Activated CD4-positive, alpha-beta T cell treated with anti-CD3 and anti-CD28 coated beads for 36 hours (primary cell): ENCODE measurements around the gene TUSC2. TPM values are rescaled to one million over a fixed set of nuclear protein-coding genes. Genes with fewer than 3 reads are reported as not detected.
A peak's percentile ranks its signal among the peaks of the same experiment; 100 is the strongest.

Source experiments
- ATAC-seq: fragments of 200-7000 bp; cut with Tn5 transposase; one replicate; pipeline ENCODE4 v1.10.0; 2021; ENCODE audit warnings: mild to moderate bottlenecking, moderate library complexity
- CTCF ChIA-PET: fragments of 350-600 bp; sonication (Branson Sonifier 250); formaldehyde crosslinking; loops from one replicate; lab custom pipeline; 2021; ENCODE audit warnings: antibody characterized with exemption; lab: Charles Lee
- POLR2A ChIA-PET: fragments of 350-600 bp; sonication (Branson Sonifier 250); formaldehyde crosslinking; loops from one replicate; lab custom pipeline; 2021; ENCODE audit warnings: antibody characterized with exemption, inconsistent platforms; lab: Charles Lee
- DNase-seq: peaks from one replicate; pipeline ENCODE4 v3.0.0-alpha.2; 2020
- H3K27ac Mint-ChIP-seq: one replicate; pipeline ENCODE4 v1.8.0; 2021; ENCODE audit warnings: mixed read lengths
- H3K27me3 Mint-ChIP-seq: one replicate; pipeline ENCODE4 v1.8.0; 2021; ENCODE audit warnings: mixed read lengths
- H3K36me3 Mint-ChIP-seq: one replicate; pipeline ENCODE4 v1.8.0; 2021; ENCODE audit warnings: low read depth, mixed read lengths
- H3K4me1 Mint-ChIP-seq: one replicate; pipeline ENCODE4 v1.8.0; 2021; ENCODE audit warnings: mixed read lengths
- H3K4me3 Mint-ChIP-seq: one replicate; pipeline ENCODE4 v1.8.0; 2021; ENCODE audit warnings: mild to moderate bottlenecking, moderate library complexity, mixed read lengths
- H3K9me3 Mint-ChIP-seq: one replicate; pipeline ENCODE4 v1.8.0; 2021; ENCODE audit warnings: low read depth, mixed read lengths
- intact Hi-C, 2 experiments: fragments of 100-400 bp; cut with DNase I in 1 of 2; cut with micrococcal nuclease in 1 of 2; formaldehyde crosslinking; loops; one replicate each; pipeline versions ENCODE4 v1.14.2 to v1.15.1; 2022 to 2024; cut with DNase I, micrococcal nuclease
- total RNA-seq, 2 experiments: library from RNA; stranded (reverse); gene quantifications; one replicate each; pipeline ENCODE4 v1.2.3, GENCODE V29; 2021

The TUSC2 gene
- total RNA-seq, 2 experiments from 2014 or later: 15.0 to 17.1 TPM

GRCh38 chr3:50295553-50296431, 32.2 kb downstream of the TUSC2 start:
- POLR2A ChIA-PET: no interaction called here
- Mint-ChIP-seq H3K36me3 (peaks cover 8% of the 10 kb centered on the region), H3K27me3 (no peaks in the 10 kb centered on the region), H3K4me1 (peaks cover 24% of the 10 kb centered on the region), H3K4me3 (no peak overlapping the region), H3K9me3 (no peaks in the 10 kb centered on the region), H3K27ac (no peak overlapping the region)
- DNase-seq: no peak
- intact Hi-C loops: loop anchor here (5.0 to 10.0 kb wide), 2 partner anchors 571 to 1647 kb away; partner anchors contain the start of genes GMPPB (in 1 of the 2), PARP3 (in 1 of the 2) and RRP9 (in 1 of the 2)
- CTCF ChIA-PET: interaction anchor here (0.8 kb wide), 1 partner anchor 21 kb away, joined by 3 read pairs; no protein-coding TSS in a partner anchor
- ATAC-seq: no peak

GRCh38 chr3:50294492-50295403, 33.3 kb downstream of the TUSC2 start:
- DNase-seq: no peak
- CTCF ChIA-PET: interaction anchor here (1.0 to 1.4 kb wide), 2 partner anchors 29 to 59 kb away, joined by 3 read pairs; partner anchors contain the start of gene GNAI2
- Mint-ChIP-seq H3K36me3 (peaks cover 16% of the 10 kb centered on the region), H3K27me3 (no peaks in the 10 kb centered on the region), H3K27ac (no peak overlapping the region), H3K4me1 (peaks cover 22% of the 10 kb centered on the region), H3K9me3 (no peaks in the 10 kb centered on the region), H3K4me3 (no peak overlapping the region)
- ATAC-seq: no peak
- POLR2A ChIA-PET: no interaction called here
- intact Hi-C loops: loop anchor here (5.0 to 10.0 kb wide), 3 partner anchors 570 to 1648 kb away; partner anchors contain the start of genes GMPPB (in 1 of the 2), PARP3 (in 1 of the 2), RHOA (in 1 of the 2) and RRP9 (in 1 of the 2)

- CTCF ChIA-PET: interaction anchor here (0.5 to 1.4 kb wide), 3 partner anchors 30 to 1270 kb away, joined by 3 read pairs; partner anchors contain the start of gene GNAI2
- DNase-seq (no peak), ATAC-seq (no peak)
- POLR2A ChIA-PET: no interaction called here
- no peak overlapping the region for H3K4me3 Mint-ChIP-seq
- no peak overlapping the region for H3K27ac Mint-ChIP-seq
- H3K27me3 Mint-ChIP-seq: no peaks in the 10 kb centered on the region
- no peaks in the 10 kb centered on the region for H3K9me3 Mint-ChIP-seq
- intact Hi-C loops: loop anchor here (5.0 to 10.0 kb wide), 2 partner anchors 569 to 882 kb away; partner anchors contain the start of genes GMPPB (in 1 of the 2), RHOA (in 1 of the 2) and TCTA (in 1 of the 2)
- H3K36me3 Mint-ChIP-seq: peaks cover 23% of the 10 kb centered on the region
- peaks cover 21% of the 10 kb centered on the region for H3K4me1 Mint-ChIP-seq
These were observed 33.9 kb downstream of the TUSC2 start for GRCh38 chr3:50294089-50294488.

GRCh38 chr3:50293079-50293801, 34.8 kb downstream of the TUSC2 start:
- DNase-seq (no peak), ATAC-seq (no peak)
- intact Hi-C loops: loop anchor here (2.0 to 10.0 kb wide), 4 partner anchors 318 to 881 kb away; partner anchors contain the start of genes CISH (in 1 of the 2), GMPPB (in 1 of the 2), RHOA (in 1 of the 2) and TCTA (in 1 of the 2)
- peak overlapping the region; percentile 88 for H3K4me3 Mint-ChIP-seq
- peak overlapping the region; percentile 99 for H3K27ac Mint-ChIP-seq
- no peaks in the 10 kb centered on the region for H3K27me3 Mint-ChIP-seq
- ChIA-PET POLR2A (interaction anchor here (0.6 kb wide), 1 partner anchor 10 kb away, joined by 3 read pairs; no protein-coding TSS in a partner anchor), CTCF (interaction anchor here (0.5 to 1.8 kb wide), 7 partner anchors 31 to 1269 kb away, joined by 3 to 8 read pairs (median 3); partner anchors contain the start of gene GNAI2)
- peaks cover 31% of the 10 kb centered on the region for H3K36me3 Mint-ChIP-seq
- H3K4me1 Mint-ChIP-seq: peaks cover 20% of the 10 kb centered on the region
- no peaks in the 10 kb centered on the region for H3K9me3 Mint-ChIP-seq

- Mint-ChIP-seq H3K4me1 (peaks cover 16% of the 10 kb centered on the region), H3K9me3 (no peaks in the 10 kb centered on the region), H3K27ac (peak within 1 kb of the TSS; percentile 99), H3K4me3 (peak within 1 kb of the TSS; percentile 88), H3K27me3 (no peaks in the 10 kb centered on the region), H3K36me3 (peaks cover 35% of the 10 kb centered on the region)
- intact Hi-C loops: loop anchor here (1.0 to 10.0 kb wide), 19 partner anchors 18 to 1093 kb away; partner anchors contain the start of genes CYB561D2 (in 2 of the 2), NPRL2 (in 2 of the 2), TMEM115 (in 2 of the 2) and CISH (in 1 of the 2)
- DNase-seq (peak; percentile 98), ATAC-seq (peak; percentile 99)
- ChIA-PET CTCF (interaction anchor here (0.5 to 1.8 kb wide), 13 partner anchors 9 to 513 kb away, joined by 3 to 8 read pairs (median 4); partner anchors contain the start of genes GNAI2, HYAL2 and TUSC2), POLR2A (interaction anchor here (0.6 to 1.1 kb wide), 2 partner anchors 9 to 45 kb away, joined by 3 read pairs; no protein-coding TSS in a partner anchor)
These were observed 35.6 kb downstream of the TUSC2 start, which contains the start of gene IFRD2 for GRCh38 chr3:50292159-50293078. Gene IFRD2 (minus strand): TSS chr3:50292429. CDS start chr3:50292274, 155 bp downstream.

- Mint-ChIP-seq H3K4me3 (peak overlapping the region; percentile 88), H3K27me3 (no peaks in the 10 kb centered on the region), H3K4me1 (peaks cover 16% of the 10 kb centered on the region), H3K9me3 (no peaks in the 10 kb centered on the region), H3K27ac (no peak overlapping the region), H3K36me3 (peaks cover 41% of the 10 kb centered on the region)
- ChIA-PET CTCF (interaction anchor here (0.5 kb wide), 1 partner anchor 70 kb away, joined by 4 read pairs; no protein-coding TSS in a partner anchor), POLR2A (interaction anchor here (0.6 kb wide), 2 partner anchors 13 to 1202 kb away, joined by 7 read pairs; no protein-coding TSS in a partner anchor)
- DNase-seq: no peak
- ATAC-seq: no peak
- intact Hi-C loops: loop anchor here (5.0 to 10.0 kb wide), 2 partner anchors 565 to 878 kb away; partner anchors contain the start of genes GMPPB (in 1 of the 2), RHOA (in 1 of the 2) and TCTA (in 1 of the 2)
These were observed 37.8 kb downstream of the TUSC2 start for GRCh38 chr3:50290161-50290641.

GRCh38 chr3:50289130-50289529, 38.9 kb downstream of the TUSC2 start:
- H3K27me3 Mint-ChIP-seq: no peaks in the 10 kb centered on the region
- ATAC-seq (no peak), DNase-seq (no peak)
- peak overlapping the region; percentile 30 for H3K4me3 Mint-ChIP-seq
- intact Hi-C loops: no loop called here
- no peak overlapping the region for H3K27ac Mint-ChIP-seq
- H3K9me3 Mint-ChIP-seq: no peaks in the 10 kb centered on the region
- peaks cover 41% of the 10 kb centered on the region for H3K36me3 Mint-ChIP-seq
- ChIA-PET POLR2A (no interaction called here), CTCF (interaction anchor here (0.8 kb wide), 1 partner anchor 43 kb away, joined by 3 read pairs; no protein-coding TSS in a partner anchor)
- H3K4me1 Mint-ChIP-seq: peaks cover 16% of the 10 kb centered on the region

GRCh38 chr3:50288387-50289007, 39.5 kb downstream of the TUSC2 start:
- H3K36me3 Mint-ChIP-seq: peaks cover 41% of the 10 kb centered on the region

More at GRCh38 chr3:50288387-50289007, 39.5 kb downstream of the TUSC2 start:
- DNase-seq (no peak), ATAC-seq (no peak)
- Mint-ChIP-seq H3K9me3 (no peaks in the 10 kb centered on the region), H3K27me3 (no peaks in the 10 kb centered on the region), H3K4me3 (no peak overlapping the region), H3K4me1 (peaks cover 16% of the 10 kb centered on the region), H3K27ac (no peak overlapping the region)
- CTCF ChIA-PET: interaction anchor here (0.6 to 0.8 kb wide), 3 partner anchors 42 to 96 kb away, joined by 3 read pairs; no protein-coding TSS in a partner anchor
- intact Hi-C loops: no loop called here
- POLR2A ChIA-PET: no interaction called here
